ENCODE results near the gene IDUA.

Gene IDUA

DNA sequence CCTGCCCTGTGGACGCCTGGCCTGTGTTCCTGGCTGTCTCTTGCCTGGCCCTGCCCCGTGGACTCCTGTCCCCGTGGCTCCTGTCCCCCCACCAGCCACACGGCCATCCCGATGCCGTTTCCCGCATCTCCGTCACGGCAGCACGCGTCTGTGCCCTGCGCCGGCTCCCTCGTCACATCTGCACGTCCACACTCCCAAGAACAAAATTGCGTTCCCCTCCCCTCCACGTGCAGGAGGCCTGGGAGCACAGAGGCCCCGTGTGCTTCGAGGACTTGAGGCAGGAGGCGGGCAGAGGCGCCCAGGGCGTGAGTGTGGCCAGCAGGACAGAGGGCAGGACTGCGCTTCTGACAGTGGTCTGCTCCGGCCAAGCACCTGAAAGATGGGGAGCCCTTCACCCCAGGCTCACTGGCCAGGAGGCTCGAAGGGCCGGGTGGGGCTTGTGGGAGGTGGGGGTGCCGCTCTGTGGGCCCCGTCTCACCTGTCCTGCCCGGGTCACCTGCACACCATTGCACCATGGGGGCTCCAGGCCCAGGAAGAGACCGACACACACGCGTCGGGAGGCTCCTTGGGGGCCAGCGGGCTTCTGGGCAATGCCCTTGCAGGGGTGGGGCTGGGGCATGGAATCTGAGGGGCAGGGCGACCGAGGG lies 41.9 kb downstream of the IDUA start:
- Mint-ChIP-seq H3K36me3 (ENCODE audit: low read depth) (peaks cover 19% of the 10 kb centered on the region), H3K27me3 (no peaks in the 10 kb centered on the region), H3K4me3 (no peak overlapping the region), H3K4me1 (ENCODE audit: low read depth) (peaks cover 7% of the 10 kb centered on the region), H3K9me3 (no peaks in the 10 kb centered on the region), H3K27ac (no peak overlapping the region)
- no peak for DNase-seq

DNA sequence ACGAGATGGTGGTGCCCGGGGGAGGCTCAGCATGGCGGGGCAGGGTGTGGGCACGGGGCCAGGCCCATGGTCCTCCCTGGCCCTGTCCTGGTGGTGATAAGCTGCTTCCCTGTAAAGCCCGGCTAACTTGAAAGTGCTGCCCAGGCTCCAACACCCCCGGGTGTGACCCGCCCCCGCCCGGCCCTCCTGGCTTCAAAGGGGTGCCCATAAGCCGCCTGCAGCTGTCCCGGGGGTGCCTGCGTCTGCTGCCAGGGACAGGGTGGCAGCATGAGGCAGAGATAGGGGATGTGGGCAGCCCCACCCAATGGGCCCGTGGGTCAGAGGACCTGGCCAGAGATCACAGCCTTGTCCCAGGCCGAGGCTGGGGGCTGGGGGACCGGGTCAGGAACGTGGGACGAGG lies 42.7 kb downstream of the IDUA start:
- peaks cover 14% of the 10 kb centered on the region for H3K36me3 Mint-ChIP-seq (ENCODE audit: low read depth)
- no peak overlapping the region for H3K27ac Mint-ChIP-seq
- no peak for DNase-seq
- peaks cover 7% of the 10 kb centered on the region for H3K4me1 Mint-ChIP-seq (ENCODE audit: low read depth)
- no peaks in the 10 kb centered on the region for H3K9me3 Mint-ChIP-seq
- no peak overlapping the region for H3K4me3 Mint-ChIP-seq
- H3K27me3 Mint-ChIP-seq, result no peaks in the 10 kb centered on the region

DNA sequence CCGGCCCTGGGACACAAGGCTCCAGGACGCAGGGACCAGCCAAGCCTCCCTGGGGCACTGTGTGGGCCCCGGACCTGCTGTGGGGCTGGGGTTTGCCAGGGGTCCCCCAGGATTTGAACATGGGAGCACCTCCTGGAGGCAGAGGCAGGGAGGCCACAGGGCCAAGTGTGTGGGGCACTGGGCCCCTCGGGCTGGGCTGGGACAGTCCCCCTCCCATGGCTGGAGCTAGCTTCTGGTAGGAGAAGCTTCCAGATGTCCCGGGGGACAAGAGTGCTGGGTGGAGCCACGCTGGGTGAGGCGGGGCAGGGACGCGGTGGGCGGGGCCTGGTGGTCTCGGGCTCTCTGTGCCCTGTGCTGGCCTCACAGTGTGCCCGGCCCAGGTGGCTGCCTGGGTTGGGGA lies 43.2 kb downstream of the IDUA start:
- no peaks in the 10 kb centered on the region for H3K27me3 Mint-ChIP-seq
- no peak overlapping the region for H3K27ac Mint-ChIP-seq
- peaks cover 11% of the 10 kb centered on the region for H3K36me3 Mint-ChIP-seq (ENCODE audit: low read depth)
- no peak for DNase-seq
- H3K9me3 Mint-ChIP-seq, result no peaks in the 10 kb centered on the region
- H3K4me1 Mint-ChIP-seq (ENCODE audit: low read depth), result peaks cover 7% of the 10 kb centered on the region
- no peak overlapping the region for H3K4me3 Mint-ChIP-seq

DNA sequence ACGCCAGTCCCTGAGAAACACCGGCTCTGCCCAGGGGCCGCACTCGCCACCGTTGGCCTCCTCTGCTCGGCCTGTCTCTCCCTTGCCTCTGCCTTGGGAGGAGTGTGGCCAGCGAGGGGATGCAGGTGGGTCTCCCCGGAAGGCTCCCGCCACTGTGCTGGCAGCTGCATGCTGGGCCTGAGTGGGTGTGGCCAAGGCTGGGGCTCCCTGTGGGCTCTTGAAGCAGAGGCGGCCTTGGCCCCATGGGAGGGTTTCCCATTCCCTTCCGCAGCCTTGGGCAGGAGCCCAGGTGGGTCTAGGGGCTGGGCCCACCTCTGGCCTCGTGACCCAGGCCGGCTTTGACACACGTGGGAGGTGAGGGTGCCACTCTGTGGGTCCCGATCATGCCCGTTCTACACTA lies 43.7 kb downstream of the IDUA start:
- H3K27ac Mint-ChIP-seq, result no peak overlapping the region
- no peak for DNase-seq
- no peaks in the 10 kb centered on the region for H3K27me3 Mint-ChIP-seq
- no peak overlapping the region for H3K4me3 Mint-ChIP-seq
- H3K36me3 Mint-ChIP-seq (ENCODE audit: low read depth), result peaks cover 6% of the 10 kb centered on the region
- H3K4me1 Mint-ChIP-seq (ENCODE audit: low read depth), result peaks cover 6% of the 10 kb centered on the region
- H3K9me3 Mint-ChIP-seq, result no peaks in the 10 kb centered on the region

DNA sequence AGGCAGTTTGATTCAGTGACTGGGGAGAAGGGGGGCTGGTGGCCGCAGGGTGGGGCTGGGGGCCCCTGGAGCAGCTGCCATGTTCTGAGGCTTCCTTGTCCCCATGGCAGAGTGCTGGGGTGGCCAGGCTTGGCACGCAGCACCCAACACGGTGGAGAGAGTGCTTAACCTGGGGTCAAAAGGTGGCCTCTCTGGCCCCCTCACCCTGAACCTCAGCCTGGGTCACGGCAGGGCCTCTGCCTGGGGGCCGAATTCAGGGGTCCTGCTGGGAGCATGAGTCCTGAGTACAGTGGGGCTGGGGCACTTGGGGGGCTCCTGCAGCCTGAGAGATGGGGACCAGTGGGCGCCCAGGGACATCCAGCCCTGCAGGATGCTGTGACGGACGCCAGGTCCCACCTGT lies 44.5 kb downstream of the IDUA start:
- H3K4me3 Mint-ChIP-seq, result no peak overlapping the region
- no peaks in the 10 kb centered on the region for H3K4me1 Mint-ChIP-seq (ENCODE audit: low read depth)
- no peak for DNase-seq
- H3K27ac Mint-ChIP-seq, result no peak overlapping the region
- no peaks in the 10 kb centered on the region for H3K36me3 Mint-ChIP-seq (ENCODE audit: low read depth)
- no peaks in the 10 kb centered on the region for H3K9me3 Mint-ChIP-seq
- no peaks in the 10 kb centered on the region for H3K27me3 Mint-ChIP-seq

DNA sequence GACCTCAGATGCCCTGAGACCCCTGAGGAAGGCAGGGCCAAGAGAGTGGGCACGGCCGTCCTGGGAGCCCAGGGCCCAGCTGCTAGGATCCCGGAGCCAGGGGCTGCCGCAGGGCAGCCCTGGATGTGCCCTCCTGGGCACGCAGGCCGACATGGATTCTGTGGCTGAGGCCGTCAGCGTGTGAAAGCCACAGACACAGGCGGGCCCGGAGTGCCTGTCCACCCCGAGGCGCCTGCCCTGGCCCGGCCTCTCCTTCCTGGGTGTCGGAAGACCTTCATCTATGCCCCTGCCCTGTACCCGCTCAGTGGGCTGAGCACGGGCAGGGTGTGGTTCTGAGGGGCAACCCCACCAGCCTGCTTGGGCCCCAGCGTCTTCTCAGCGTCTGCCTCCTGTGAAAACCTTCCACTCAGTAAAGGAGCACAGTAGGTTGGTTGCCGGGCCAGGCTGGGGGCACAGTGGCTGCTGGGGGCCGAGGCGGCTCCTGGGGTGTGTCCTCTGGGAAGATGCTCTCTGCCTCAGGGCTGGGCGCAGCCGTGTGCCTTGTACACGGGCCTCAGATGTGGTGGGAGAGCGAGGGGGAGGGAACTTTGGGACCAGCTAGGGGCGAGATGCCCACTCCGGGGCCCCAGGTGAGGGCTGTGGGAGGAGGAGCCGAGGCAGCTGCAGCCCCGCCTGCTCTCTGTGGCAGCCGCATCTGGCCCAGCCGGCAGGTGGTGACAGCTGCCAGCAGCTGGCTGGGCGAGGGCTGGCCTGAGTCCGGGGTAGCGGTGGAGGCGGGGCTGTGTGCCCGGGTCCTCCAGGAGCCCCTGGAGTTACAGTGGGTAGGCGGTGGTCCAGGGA lies 45.3 kb downstream of the IDUA start:
- no peak overlapping the region for H3K27ac Mint-ChIP-seq
- H3K27me3 Mint-ChIP-seq, result no peaks in the 10 kb centered on the region
- no peaks in the 10 kb centered on the region for H3K36me3 Mint-ChIP-seq (ENCODE audit: low read depth)
- H3K9me3 Mint-ChIP-seq, result no peaks in the 10 kb centered on the region
- H3K4me1 Mint-ChIP-seq (ENCODE audit: low read depth), result no peaks in the 10 kb centered on the region
- no peak for DNase-seq
- no peak overlapping the region for H3K4me3 Mint-ChIP-seq

DNA sequence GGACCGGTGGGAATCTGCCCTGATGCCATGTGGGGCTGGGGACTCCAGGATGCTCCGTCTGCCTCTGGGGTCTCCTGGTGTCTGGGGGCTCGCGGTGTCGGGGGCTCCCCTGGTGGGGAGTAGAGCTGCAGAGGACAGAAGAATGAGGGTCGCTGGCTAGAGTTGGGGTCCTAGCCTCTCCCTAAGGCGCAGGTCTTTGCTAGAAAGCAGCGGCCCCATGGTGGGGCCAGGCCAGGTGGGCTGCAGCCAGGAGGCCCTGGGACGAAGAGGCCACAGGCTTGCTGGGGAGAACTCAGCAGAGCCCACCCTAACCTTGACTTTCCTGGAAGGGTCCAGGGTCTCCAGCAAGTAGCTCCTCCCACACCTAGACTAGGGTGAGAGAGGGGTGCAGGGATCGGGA lies 46.0 kb downstream of the IDUA start:
- no peaks in the 10 kb centered on the region for H3K36me3 Mint-ChIP-seq (ENCODE audit: low read depth)
- H3K27me3 Mint-ChIP-seq, result no peaks in the 10 kb centered on the region
- no peak overlapping the region for H3K27ac Mint-ChIP-seq
- no peaks in the 10 kb centered on the region for H3K4me1 Mint-ChIP-seq (ENCODE audit: low read depth)
- no peak overlapping the region for H3K4me3 Mint-ChIP-seq
- no peaks in the 10 kb centered on the region for H3K9me3 Mint-ChIP-seq
- no peak for DNase-seq

DNA sequence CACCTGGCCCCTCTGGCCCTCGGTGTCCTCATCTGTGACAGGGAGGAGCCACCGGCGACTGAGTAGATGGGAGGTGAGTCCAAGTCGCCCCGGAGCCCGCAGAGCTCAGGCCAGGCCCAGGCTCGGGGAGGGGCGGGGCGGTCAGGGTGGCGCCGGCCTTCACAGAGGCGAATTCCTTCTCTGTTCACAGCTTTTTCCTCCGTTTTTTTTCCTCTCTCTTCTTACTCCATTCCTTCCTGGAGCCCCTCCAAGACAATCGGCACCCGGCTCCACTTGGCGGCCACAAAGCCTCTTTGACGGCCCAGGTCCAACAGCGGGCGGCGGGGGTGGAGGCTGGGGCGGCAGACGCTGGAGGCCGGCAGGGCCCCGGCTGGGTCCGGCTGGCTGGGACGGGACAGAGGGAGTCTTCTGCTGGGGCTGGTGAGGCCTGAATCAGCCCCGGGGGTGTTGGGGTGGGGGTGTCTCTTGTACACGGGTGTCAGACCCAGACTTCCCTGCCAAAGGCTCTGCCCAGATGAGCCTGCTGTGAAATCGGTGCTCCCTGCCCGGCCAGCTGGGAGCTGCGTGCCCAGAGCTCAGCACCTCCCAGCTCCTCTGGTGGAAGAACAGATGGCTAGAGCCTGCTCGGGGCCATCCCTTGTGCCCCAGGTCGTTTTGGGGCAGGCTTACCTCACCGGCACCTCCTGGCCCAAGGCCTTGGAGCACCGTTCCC lies 47.2 kb downstream of the IDUA start:
- Mint-ChIP-seq H3K4me1 (ENCODE audit: low read depth) (no peaks in the 10 kb centered on the region), H3K9me3 (no peaks in the 10 kb centered on the region), H3K27me3 (no peaks in the 10 kb centered on the region), H3K4me3 (no peak overlapping the region), H3K36me3 (ENCODE audit: low read depth) (no peaks in the 10 kb centered on the region), H3K27ac (no peak overlapping the region)
- DNase-seq, result no peak

DNA sequence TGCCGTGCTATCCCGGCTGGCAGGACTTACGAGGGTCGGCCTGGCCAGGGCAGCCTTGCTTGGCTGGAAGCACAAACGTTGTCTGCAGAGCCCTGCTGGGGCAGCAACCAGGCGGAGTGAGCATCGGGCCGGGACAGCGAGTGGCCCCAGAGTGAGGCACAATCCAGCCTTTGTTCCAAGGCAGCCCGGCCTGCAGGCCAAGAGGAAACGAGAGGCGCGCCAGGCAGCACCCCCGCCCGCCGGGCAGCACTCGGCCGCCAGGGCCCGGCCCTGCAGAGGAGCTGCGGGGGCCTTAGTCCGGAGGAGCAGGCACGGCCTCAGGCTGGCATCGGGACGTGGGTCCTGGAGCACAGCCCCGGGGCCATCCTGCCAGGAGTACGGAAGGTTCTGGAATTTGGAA lies 48.7 kb downstream of the IDUA start:
- no peak overlapping the region for H3K27ac Mint-ChIP-seq
- no peaks in the 10 kb centered on the region for H3K4me1 Mint-ChIP-seq (ENCODE audit: low read depth)
- no peak overlapping the region for H3K4me3 Mint-ChIP-seq
- no peaks in the 10 kb centered on the region for H3K36me3 Mint-ChIP-seq (ENCODE audit: low read depth)
- DNase-seq, result no peak
- no peaks in the 10 kb centered on the region for H3K27me3 Mint-ChIP-seq
- no peaks in the 10 kb centered on the region for H3K9me3 Mint-ChIP-seq

DNA sequence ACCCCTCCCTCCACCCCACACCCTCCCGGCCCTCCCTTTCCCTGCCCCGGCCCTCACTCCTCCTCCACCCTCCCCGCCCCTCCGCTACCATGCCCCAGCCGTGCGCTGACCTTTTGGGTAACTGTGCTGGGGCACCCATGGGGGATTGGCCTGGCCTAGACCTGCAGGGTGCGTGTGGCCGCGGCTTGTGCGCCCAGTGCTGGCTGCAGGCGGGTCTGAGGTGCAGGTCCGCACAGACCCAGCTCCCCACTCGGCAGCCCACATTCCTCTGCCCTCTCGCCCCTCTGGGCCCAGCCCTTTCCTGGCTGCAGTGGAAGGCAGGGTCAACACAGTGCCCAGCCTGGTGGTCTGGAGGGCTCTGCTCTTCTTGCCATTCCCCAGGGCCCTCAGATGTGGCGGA lies 49.3 kb downstream of the IDUA start:
- Mint-ChIP-seq H3K4me1 (ENCODE audit: low read depth) (no peaks in the 10 kb centered on the region), H3K9me3 (no peaks in the 10 kb centered on the region), H3K27me3 (no peaks in the 10 kb centered on the region), H3K4me3 (no peak overlapping the region), H3K36me3 (ENCODE audit: low read depth) (no peaks in the 10 kb centered on the region), H3K27ac (no peak overlapping the region)
- no peak for DNase-seq

DNA sequence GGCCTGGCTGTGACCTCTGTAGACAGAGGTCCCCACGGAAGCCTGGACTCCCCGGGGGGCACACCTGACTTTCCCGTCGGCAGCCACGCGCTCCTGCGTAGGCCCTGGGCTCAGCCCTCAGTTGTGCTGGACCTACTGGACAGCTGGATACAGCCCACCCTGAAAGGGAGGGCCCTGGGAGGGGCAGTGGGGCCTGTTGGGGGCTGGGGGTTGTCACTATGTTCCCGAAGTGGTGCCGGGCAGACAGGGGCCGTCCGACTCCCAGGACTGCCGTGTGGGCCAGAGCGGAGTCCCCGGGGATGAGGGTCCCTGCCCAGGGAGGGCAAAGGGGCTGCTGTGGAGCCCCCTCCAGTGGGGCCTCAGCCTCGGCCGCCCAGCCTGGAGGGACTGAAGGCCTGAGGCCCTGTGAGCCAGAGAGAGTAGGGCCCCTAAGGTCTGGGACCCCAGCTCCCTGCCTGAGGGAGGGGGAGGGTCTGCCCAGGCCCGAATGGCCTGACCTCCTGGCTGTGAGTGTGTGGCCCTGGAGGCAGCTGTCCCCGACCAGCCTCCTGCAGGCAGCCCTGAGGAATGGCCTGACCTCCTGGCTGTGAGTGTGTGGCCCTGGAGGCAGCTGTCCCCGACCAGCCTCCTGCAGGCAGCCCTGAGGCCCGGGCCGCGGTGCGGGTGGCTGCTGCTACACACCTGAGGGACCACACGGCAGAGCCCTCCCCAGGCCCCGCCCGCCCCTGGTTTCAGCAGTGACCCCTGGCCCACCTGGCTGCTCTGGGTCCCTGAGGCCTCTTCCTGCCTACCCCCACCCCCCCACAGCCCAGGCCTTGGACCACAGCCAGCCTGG lies 50.3 kb downstream of the IDUA start:
- H3K27ac Mint-ChIP-seq, result no peak overlapping the region
- no peaks in the 10 kb centered on the region for H3K9me3 Mint-ChIP-seq
- no peaks in the 10 kb centered on the region for H3K27me3 Mint-ChIP-seq
- no peaks in the 10 kb centered on the region for H3K4me1 Mint-ChIP-seq (ENCODE audit: low read depth)
- H3K4me3 Mint-ChIP-seq, result no peak overlapping the region
- no peak for DNase-seq
- H3K36me3 Mint-ChIP-seq (ENCODE audit: low read depth), result no peaks in the 10 kb centered on the region

DNA sequence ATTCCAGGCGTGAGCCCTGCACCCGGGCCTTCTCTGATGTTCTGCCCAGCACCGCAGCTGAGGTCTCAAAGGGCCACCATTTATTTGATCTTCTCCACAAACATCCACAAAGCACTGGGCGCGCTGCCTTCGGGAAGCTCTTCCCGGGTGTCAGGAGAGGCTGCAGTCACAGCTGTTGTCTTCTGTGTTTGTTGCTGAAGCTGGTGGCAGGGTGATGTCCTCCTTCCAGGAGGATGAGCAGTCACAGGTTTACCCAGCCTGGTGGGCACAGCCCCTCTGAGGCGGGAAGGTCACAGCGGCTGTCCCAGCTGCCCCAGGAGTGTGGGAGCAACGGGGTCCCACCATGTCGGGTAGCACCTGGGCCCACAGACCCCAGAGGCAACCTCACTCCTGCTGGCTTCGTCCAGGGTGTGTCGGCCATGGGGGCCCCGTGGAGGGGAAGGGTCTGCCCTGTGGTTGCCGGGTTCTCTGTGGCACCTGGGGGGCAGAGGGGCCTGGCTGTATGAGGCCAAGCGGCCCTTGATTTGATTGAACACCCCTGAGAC lies 52.2 kb downstream of the IDUA start:
- Mint-ChIP-seq H3K27me3 (peaks cover 4% of the 10 kb centered on the region), H3K4me1 (ENCODE audit: low read depth) (peaks cover 3% of the 10 kb centered on the region), H3K27ac (no peak overlapping the region), H3K9me3 (no peaks in the 10 kb centered on the region), H3K4me3 (no peak overlapping the region), H3K36me3 (ENCODE audit: low read depth) (no peaks in the 10 kb centered on the region)
- no peak for DNase-seq

DNA sequence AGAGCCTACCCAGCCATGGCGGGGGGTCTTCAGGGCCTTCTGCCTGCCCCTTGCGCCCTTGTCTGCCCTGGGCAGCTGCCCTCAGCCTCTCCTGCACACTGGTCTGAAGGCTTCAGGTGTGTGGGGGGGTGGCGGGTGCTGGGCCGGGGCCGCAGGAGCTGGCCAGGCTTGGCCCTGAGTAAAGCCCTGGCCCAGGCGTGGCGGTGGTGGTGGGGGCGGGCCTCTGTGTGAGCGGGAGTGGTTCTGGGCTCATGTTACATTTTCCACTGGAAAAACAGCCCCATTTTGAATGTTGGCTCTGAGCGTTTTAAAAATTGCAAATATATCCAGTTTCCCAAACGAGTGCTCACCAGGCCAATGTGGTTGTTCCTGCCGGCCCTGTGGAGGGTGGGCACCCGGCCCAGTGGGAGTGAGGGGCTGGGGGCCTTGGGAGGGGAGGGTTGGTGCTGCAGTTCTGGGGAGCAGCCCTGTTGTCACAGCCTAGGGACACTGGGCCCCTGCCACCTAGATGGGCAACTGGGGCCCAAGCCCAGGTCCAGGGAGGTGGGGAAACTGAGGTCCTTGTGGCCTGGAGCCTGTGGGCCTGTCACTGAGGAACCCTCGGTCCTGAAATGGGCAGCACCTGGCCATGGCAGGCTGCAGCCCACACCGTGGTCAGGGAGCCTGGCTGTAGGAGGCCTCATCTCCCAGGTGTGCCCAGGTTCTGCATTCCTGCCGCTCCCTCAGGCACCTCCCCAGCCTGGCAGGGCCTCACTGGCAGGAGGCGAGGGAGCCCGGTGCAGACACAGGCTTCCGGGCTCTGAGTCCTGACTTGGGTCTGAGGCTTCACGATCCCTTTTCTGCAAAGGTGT lies 52.9 kb downstream of the IDUA start:
- no peak for DNase-seq
- no peaks in the 10 kb centered on the region for H3K9me3 Mint-ChIP-seq
- H3K27ac Mint-ChIP-seq, result no peak overlapping the region
- no peaks in the 10 kb centered on the region for H3K36me3 Mint-ChIP-seq (ENCODE audit: low read depth)
- peaks cover 11% of the 10 kb centered on the region for H3K27me3 Mint-ChIP-seq
- no peak overlapping the region for H3K4me3 Mint-ChIP-seq
- peaks cover 3% of the 10 kb centered on the region for H3K4me1 Mint-ChIP-seq (ENCODE audit: low read depth)

All from activated T-cell treated with anti-CD3 and anti-CD28 coated beads, Interleukin-2, amount 50 U/mL, for 24 hours (primary cell).